GM11168 (cell line): ENCODE measurements around the gene GSTM2.

ENCODE experiments used
- in situ Hi-C: fragments of 300-500 bp; cut with MboI; formaldehyde crosslinking; loops from one replicate; pipeline ENCODE4 v1.12.0; 2022; ENCODE audit warnings: low sequenced_read_pairs; ENCODE audit not compliant: unreplicated experiment

Gene GSTM2

DNA sequence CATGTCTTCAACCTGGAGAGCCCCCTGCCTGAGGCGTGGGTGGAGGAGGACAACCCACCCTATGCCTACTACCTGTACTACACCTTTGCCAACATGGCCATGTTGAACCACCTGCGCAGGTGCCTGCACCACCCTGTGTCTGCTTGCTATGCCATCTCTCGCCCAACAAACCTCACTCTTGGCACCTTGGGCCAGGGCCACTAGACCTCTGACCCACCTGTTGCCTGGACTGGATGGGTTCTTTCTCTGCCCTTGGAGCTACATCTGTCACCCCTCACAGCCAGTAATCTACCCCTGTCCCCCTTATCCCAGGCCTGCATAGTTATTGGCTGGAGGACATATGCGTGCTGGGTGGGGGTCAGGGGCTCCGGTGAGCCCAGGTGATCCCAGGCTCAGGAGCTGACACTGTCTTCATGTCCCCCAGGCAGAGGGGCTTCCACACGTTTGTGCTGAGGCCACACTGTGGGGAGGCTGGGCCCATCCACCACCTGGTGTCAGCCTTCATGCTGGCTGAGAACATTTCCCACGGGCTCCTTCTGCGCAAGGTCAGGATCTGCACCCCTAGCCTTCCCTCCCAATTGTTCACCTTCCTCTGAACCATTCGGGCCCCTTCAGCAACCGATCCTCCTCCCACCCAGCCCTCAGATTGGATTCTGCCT is 38.4 kb upstream of the GSTM2 start:
- in situ Hi-C loops, result no loop called here

DNA sequence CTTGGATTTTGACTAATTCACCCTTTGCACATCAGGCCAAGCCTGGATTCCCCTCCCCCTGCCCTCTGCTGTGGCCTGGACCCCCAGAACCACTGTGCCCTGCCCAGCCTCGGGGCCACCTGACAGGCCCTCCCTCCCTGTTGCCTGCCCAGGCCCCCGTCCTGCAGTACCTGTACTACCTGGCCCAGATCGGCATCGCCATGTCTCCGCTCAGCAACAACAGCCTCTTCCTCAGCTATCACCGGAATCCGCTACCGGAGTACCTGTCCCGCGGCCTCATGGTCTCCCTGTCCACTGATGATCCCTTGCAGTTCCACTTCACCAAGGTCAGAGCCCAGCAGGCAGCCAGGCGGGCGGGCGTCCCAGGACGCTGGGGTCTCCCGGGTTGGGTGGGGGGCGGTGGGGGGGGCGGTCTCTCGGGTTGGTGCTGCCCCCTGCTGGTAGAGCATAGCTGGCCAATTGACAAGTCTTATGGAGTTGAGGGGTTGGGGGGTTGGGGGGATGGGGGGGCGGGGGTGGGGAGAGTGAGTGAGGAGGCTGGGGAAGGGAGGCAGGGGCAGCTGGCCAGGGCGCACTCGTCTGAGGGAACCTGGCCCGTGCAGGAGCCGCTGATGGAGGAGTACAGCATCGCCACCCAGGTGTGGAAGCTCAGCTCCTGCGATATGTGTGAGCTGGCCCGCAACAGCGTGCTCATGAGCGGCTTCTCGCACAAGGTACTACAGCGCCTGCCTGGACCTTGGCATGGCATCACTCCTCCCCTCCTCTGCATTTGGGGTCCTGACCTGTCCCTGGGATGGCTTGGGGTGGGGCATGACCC is 37.6 kb upstream of the GSTM2 start:
- in situ Hi-C loops, result no loop called here

DNA sequence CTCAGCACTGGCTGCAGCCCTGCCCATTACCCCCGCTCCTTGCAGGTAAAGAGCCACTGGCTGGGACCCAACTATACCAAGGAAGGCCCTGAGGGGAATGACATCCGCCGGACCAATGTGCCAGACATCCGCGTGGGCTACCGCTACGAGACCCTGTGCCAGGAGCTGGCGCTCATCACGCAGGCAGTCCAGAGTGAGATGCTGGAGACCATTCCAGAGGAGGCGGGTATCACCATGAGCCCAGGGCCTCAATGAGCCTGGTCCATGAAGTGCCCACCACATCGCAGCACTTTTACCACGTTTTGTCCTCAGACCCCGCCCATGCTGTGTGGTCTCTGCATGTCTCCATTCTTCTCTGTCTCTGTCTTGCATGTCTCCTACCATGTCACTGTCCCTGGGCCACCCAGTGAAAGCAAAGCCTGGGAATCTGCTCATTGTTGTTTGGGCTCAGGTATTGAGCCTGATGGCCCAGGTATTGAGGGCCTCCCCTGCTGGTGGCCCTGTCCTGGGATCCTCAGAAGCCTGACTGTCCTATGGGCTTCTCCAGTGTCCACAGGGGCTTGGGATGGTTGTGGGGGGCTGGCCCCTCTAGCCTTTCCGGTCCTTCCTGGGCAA is 36.9 kb upstream of the GSTM2 start:
- in situ Hi-C loops, result no loop called here

DNA sequence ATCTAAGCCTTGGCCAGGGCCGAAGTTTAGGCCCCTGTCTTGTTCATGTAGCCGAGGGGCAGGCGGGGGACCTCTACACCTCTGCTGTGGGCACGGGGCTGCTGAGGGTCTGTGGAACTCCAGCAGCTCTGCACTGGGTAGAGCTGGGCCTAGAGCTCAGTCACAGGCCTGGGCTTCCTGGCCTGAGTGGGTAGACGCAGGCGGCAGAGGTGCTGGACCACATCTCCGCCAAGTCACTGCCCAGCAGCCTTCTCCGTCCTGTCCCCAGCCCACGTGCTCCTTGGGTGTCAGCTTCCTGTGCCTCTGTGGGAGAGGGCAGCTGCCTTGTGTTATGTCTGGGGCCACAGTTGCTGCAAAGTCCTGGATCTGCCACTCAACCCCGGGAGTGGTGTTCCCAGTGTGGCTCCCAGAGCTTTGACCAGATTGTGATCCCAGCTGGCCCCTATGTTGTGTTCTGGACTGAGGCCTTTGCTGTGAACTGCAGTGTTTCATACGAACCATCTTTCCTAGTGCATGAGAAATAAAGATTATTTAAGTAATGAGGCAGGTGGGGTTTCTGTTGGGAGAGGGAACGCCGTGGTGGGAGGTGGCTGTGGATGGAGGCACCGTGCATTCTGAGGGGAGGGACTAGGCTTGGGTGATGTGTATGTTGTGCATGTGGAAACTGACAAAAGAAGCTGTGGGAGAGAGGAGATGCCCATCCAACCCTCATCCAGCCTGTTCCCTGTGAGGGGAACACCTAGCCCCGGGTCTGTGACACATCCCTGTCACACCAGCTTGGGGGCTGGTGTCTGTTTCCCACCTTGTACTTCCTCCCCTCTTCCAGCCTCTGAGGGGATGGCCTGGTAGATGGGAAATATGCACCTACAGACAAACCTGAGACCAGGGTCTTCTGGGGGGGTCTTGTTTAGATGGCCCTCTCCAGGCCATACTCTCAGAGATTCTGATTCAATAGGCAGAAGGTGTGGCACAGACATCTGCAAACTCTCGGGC is 36.0 kb upstream of the GSTM2 start:
- in situ Hi-C loops, result no loop called here

DNA sequence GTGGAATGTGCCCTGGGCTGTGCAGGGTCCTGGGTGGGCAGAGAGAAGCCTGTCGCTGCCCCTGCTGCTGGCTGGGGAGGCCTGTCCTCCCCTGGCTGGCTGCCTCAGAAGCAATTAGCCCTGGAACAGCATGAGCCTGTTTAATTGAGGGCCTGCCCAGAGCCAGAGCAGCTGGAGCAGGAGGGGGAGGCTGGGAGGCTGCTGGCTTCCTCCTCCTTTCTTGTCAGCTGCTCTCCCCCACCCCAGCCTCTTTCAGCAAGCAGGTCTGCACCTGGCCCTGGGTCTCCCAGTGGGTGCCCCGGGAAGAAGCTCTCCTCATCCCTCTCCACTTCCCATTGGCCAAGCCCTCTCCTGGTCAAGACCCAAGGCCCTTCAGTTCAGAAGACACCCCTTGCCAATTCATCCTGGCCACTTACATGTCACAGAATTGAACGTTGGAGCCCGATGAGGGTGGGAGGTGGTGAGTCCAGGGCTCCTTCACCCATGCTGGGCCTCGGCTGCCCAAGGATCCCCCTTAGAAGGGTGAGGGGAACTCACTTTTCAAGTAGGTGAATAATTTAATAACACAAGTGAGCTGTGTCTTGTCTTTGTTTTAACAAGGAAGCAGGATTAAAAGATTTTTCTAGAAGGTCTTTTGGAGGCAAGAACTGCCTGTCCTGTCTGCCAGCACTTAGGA is 35.0 kb upstream of the GSTM2 start:
- in situ Hi-C loops, result no loop called here

DNA sequence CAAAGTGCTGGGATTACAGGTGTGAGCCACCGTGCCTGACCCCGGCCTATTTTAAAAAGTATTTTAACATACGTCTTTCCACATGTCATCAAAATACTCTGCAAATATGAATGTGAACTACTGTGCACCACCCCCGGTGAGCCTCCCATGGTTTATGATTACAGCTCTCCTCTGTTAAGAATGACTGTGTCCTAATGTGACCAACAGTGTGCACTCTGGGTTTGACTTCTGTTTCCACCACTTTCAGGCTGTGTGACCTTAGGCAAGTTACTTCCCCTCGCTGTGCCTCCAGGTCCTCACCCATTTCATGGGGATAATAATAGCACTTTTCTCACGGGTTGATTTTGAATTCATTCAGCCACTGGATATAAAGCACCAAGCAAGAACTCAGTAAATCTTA is 33.6 kb upstream of the GSTM2 start:
- in situ Hi-C loops, result no loop called here

DNA sequence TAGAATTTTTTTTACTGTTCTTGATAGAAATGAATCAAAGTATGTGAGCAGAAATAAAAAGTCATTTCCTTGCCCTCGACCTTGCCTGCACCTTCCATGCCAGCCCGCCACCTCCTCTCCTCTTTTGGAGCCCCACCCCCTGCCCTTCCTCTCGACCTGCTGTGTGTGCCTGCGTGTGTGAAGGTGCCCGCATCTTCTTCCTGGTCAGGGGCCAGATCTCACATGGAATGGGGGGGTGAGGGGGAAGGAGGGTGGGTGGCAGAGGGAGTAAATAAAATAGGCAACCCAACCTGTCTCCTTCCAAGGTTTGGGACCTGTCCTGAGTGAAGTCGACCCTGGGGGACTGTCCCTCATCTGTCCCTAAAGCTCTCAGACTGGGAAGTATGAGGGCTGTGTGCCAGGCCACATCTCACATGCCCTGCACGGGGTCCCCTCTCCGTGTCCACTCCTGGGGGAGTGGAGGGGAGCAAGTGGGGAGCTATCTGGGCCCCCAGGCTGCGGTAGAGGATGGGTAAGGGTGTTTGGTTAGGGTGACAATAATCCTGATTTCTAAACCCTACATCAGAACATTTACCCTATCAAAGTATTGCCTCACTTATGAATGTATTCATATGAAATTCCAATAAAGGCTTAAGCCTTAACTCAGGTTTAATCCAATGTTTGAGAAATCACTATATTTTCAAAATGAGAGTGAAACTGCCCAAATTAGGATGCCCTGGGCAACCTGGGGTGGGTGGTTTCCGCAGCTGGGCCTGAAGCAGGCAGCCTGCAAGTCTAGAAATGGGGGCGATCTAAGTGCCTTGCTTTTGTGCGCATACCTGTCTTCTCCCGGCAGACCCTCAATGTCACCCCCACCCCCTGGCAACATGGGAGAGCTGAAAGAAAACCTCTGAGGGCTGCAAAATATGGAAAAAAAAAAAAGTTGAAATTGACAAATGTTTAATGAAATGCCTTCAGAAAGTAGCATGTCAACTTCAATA is 32.8 kb upstream of the GSTM2 start:
- in situ Hi-C loops, result no loop called here

DNA sequence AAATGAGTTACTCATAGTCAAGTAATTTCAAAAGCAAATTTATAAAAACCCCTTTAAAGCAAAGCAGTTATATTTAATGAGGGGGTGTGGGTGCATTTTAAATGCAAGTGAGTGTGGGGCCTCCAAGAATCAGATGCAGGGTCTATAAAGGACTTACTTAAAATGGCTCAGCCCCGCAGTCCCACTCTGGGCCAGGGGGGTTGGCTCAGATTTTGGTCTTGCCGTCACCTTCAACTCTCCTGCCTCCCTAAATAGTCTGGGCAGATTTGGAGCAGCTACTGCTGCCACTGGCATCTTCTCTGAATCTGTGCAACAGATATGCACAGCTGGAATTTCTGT is 32.0 kb upstream of the GSTM2 start:
- in situ Hi-C loops, result no loop called here

DNA sequence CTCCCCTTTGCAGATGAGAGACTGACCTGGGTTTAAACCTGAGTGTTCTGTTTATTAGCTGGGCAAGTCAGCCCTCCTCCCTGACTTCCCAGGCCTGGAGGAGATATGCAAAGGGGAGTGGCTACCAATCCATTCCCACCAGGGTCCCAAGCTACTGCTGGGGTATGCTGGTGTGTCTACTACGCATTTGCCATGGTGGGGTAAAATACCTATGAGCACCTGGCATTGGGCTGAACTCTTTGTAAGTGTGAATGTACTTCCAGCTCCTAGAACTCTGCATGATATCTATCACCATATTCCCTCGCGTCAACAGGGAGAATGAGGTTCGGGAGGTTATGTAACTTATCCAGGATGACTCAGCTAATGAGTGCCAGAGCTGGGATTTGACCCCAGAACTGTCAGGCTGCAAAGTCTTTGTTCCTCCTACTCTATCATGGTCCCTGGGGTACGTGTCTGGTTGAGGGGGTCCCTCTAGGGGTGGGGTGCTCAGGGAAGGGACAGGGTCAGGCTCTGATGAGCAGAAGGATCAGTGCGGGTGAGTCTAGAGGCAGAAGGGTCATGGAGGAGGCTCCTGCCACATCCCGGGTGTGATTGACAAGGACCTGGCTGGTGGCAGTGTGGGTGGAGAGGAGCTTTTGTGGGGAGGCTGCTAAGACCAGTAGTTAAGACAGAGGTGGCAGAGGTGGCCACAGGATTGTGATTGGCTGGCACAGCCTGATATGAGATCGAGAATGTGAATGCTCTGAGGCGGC is 31.5 kb upstream of the GSTM2 start:
- in situ Hi-C loops, result no loop called here

DNA sequence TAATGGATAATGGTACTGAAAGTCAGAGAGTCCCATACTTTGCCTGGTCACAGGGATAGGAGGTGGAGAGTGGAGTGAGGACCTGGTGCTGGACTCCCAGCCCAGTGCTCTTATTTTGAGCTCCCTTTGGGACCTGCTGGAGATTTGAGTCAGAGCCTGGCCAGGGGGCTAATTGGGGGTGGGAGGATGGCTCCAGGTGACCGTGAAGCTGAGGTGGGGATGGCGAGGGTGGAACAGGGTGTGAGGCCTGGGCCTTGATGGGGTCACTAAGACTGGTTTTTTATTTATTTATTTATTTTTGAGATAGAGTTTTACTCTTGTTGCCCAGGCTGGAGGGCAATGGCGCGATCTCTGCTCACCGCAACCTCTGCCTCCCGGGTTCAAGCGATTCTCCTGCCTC is 30.4 kb upstream of the GSTM2 start:
- in situ Hi-C loops, result no loop called here

DNA sequence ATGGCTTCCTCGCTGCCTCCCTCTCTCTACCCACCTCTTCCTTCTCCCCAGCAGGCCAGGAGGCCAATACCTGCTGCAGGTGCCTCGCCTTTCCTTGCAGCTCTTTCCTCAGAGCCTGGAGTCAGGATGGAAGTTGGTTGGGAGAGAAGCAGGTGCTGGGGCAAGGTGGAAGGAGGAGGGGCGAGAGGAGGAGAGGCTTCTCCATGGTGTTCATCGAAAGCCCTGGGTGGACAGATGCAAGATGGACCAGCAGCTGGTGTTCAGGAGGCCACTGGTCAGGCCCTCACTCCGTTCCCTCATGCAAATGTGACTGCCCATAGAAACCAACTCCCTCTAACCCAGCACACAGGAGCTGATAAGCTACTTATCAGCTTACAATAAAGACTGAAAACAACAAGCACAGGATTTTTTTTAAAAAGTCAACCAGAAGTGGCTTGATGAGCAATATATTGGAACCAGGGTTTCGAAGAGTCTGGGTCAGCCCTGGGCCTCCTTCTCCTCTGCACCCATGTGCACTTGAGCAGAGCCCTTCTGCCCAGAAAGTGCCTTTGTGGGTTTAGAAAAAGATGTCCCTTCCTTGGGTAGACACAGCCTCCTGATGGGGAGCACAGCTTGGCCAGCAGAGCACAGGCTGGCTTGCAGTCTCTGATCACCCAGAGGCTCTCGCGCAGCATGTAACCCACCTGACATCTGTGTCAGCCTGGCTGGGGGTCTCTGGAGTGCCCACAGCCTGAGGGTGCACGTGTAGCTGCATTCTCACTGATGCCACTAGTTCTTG is 28.6 kb upstream of the GSTM2 start:
- in situ Hi-C loops, result no loop called here

DNA sequence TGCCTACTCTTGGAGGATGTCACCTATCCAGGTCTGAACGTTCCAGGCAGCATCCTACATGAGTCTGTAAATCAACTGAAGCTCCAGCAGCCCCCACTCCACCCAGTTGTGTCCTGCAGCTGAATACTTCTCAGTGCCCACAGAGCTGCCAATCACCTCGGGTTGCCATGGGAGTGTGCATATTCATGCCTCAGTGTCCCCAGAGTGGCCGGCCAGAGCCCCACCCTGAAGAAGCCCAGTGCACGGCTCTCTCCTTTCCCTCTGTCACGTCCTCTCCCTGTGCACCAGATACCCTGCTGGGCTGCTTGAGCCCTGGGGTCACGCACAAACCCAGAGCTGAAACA is 28.0 kb upstream of the GSTM2 start:
- in situ Hi-C loops, result loop anchor here (5.0 kb wide), 1 partner anchor 132 kb away; no protein-coding TSS in a partner anchor

DNA sequence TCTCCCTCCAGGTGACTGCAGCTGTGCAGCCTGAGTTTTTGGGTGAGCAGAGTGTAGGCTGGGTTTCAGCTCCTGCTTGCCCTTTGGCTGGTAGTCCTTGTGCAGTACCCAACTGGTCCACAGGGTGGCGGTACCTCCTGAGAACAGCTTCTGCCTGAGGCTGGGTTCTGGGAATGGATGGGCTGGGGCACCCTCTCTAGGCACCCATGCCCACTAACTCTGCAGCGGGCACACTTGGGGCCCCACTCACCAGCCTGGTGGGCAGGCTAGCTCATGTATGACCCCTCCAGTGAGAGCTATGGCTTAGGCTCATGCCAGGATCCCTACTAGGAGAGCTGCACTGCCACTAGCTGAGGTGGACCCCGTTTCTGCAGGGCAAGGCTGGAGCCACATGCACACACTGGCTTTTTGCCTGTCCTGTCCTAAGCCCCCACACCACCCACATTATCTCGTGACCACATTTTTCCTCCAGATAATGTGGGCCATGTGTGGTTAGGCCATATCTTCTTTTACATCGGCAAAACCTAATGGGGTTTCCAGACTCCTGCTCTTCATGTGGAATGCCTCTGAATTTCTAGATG is 27.5 kb upstream of the GSTM2 start:
- in situ Hi-C loops, result loop anchor here (5.0 kb wide), 1 partner anchor 132 kb away; no protein-coding TSS in a partner anchor

DNA sequence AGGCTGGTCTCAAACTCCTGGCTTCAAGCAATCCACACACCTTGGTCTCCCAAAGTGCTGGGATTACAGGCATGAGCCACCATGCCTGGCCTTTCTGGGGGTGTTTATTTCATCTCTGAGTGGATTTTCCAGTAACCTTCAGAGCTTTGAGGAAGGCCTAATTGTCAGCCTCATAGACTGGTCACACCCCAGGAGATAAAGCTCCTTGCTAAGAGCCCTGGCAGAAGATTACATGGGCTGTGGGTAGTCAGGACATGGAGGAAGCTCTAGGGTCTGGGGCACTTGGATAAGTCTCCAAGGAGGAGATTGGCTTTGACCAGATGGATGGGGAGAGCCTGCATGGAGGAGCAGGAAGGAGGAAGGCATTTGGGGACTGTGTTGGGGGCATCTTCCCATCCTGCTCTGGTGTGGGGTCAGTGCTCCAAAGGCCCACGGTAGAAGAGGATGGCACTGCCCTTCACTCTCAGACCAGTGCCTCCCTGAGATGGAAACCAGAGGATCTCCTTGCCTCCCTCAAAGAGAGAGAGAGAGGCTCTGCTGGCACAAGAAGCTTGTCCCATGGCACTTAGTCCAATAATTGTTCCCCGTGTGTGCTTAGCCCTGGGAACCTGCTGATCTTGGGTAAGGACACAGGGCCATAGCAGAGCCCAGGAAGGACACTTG is 26.6 kb upstream of the GSTM2 start:
- in situ Hi-C loops, result loop anchor here (5.0 kb wide), 1 partner anchor 131 kb away; no protein-coding TSS in a partner anchor

DNA sequence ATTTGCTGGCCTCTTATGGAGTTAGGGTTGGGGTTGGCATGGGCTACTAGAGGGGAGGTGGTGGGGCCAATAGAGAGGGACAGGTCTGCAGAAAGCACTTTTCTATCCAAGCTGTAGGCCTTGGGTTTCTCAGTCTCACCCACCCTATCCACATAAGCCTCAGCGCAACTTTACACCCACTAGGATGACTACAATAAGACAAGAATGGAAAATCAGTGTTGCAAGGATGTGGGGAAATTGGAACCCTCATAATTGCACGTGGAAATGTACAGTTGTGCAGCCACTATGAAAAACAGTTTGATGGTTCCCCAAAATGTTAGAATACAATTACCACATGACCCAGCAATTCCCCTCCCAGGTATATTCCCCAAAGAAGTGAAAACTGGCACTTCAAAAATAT is 26.0 kb upstream of the GSTM2 start:
- in situ Hi-C loops, result loop anchor here (5.0 kb wide), 1 partner anchor 130 kb away; no protein-coding TSS in a partner anchor

DNA sequence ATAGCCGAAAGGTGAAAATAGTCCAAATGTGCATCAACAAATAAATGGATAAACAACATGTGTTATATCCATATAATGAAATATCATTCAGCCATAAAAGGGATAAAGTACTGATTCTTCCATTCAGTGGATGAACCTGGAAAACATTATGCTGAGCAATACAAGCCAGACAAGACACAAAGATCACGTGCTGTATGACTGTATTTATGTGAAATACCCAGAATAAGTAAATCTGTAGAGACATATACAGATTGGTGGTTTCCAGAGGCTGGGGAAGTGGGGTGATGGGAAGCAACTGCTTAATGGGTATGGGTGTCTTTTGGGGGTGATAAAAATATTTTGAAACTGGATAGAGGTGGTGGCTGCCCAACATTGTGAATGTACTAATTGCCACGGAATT is 25.2 kb upstream of the GSTM2 start:
- in situ Hi-C loops, result loop anchor here (5.0 kb wide), 1 partner anchor 130 kb away; no protein-coding TSS in a partner anchor
